Caco-2 (cell line): ENCODE measurements around the gene CDYL2. TPM values are rescaled to one million over a fixed set of nuclear protein-coding genes. Genes with fewer than 3 reads are reported as not detected.
A peak's percentile ranks its signal among the peaks of the same experiment; 100 is the strongest.

ENCODE experiments used
- Bru-seq: library from RNA; stranded (reverse); fragments of 400-500 nt; gene quantifications from one replicate; lab custom pipeline; 2021; lab: Mats Ljungman, UMichigan
- BruChase-seq, 2 experiments: library from RNA; stranded (reverse); fragments of 400-500 nt; gene quantifications; one replicate each; lab custom pipeline; 2021; lab: Mats Ljungman, UMichigan
- BruUV-seq: library from RNA; stranded (reverse); fragments of 400-500 nt; replicated peaks from 2 replicates; lab custom pipeline; 2021; lab: Mats Ljungman, UMichigan
- CTCF ChIA-PET: fragments of 300-600 bp; sonication (Branson Sonifier 250); formaldehyde crosslinking; loops from one replicate; lab custom pipeline; 2022; ENCODE audit warnings: antibody characterized with exemption; lab: Charles Lee
- POLR2A ChIA-PET: fragments of 300-600 bp; sonication (Branson Sonifier 250); formaldehyde crosslinking; loops from one replicate; lab custom pipeline; 2022; ENCODE audit warnings: antibody characterized with exemption; lab: Charles Lee
- DNase-seq, 2 experiments: peaks; one replicate each; pipeline versions ENCODE4 v3.0.0 to v3.0.0-alpha.2; 2020 to 2022
- H3K27me3 ChIP-seq: replicated peaks from 2 replicates; pipeline ENCODE4 v1.6.0; 2011; ENCODE audit warnings: low read length; ENCODE audit not compliant: control insufficient read depth, insufficient read depth
- H3K36me3 ChIP-seq: 2 replicates; pipeline ENCODE4 v1.5.1; 2011; ENCODE audit warnings: low read length; ENCODE audit not compliant: control insufficient read depth, insufficient read depth
- H3K4me1 ChIP-seq: fragments of 250-450 bp; sonication (Bioruptor Pico); 2 replicates; pipeline ENCODE4 v1.5.1; 2020; ENCODE audit warnings: mild to moderate bottlenecking
- H3K4me3 ChIP-seq: 2 replicates; pipeline ENCODE4 v1.5.1; 2011; ENCODE audit warnings: low read depth, mild to moderate bottlenecking, control low read depth, low read length
- H3K9me3 ChIP-seq: fragments of 250-450 bp; sonication (Bioruptor Pico); 2 replicates; pipeline ENCODE4 v1.5.1; 2020; ENCODE audit warnings: mild to moderate bottlenecking, moderate library complexity
- H3K27ac Mint-ChIP-seq: one replicate; pipeline ENCODE4 v1.8.0; 2022; ENCODE audit warnings: mixed read lengths; ENCODE audit not compliant: unreplicated experiment
- H3K27me3 Mint-ChIP-seq: one replicate; pipeline ENCODE4 v1.8.0; 2022; ENCODE audit warnings: mixed read lengths; ENCODE audit not compliant: insufficient read depth, unreplicated experiment
- H3K36me3 Mint-ChIP-seq: one replicate; pipeline ENCODE4 v1.8.0; 2022; ENCODE audit warnings: mild to moderate bottlenecking, mixed read lengths; ENCODE audit not compliant: insufficient read depth, unreplicated experiment
- H3K4me1 Mint-ChIP-seq: one replicate; pipeline ENCODE4 v1.8.0; 2022; ENCODE audit warnings: low read depth, mixed read lengths; ENCODE audit not compliant: unreplicated experiment
- H3K4me3 Mint-ChIP-seq: one replicate; pipeline ENCODE4 v1.8.0; 2022; ENCODE audit warnings: mild to moderate bottlenecking, moderate library complexity, mixed read lengths; ENCODE audit not compliant: unreplicated experiment
- H3K9me3 Mint-ChIP-seq: one replicate; pipeline ENCODE4 v1.8.0; 2022; ENCODE audit warnings: mixed read lengths; ENCODE audit not compliant: unreplicated experiment
- intact Hi-C: fragments of 100-400 bp; cut with micrococcal nuclease; formaldehyde crosslinking; loops from one replicate; pipeline ENCODE4 v1.10.0; 2022; ENCODE audit not compliant: unreplicated experiment
- long read RNA-seq: library from polyadenylated mRNA; stranded (forward); transcript quantifications from one replicate; pipeline ENCODE4 v2.0.0, GENCODE V29; 2022
- total RNA-seq: library from RNA; stranded (reverse); gene quantifications from 2 replicates; pipeline ENCODE4 v1.2.3, GENCODE V29; 2022
- TF ChIP-seq, protein P1 (sequence below), 2 experiments: fragments of 200-600 bp in 1 of 2; IDR thresholded peaks; 1 replicate in 1 of 2; 2 replicates in 1 of 2; pipeline versions ENCODE4 v1.5.1 to v1.8.0; 2011 to 2022; ENCODE audit warnings: antibody characterized with exemption in 1 of 2, control low read depth in 1 of 2, inconsistent platforms in 1 of 2, low read depth in 1 of 2, low read length in 1 of 2, mild to moderate bottlenecking in 1 of 2, moderate library complexity in 1 of 2; ENCODE audit not compliant: insufficient read depth in 1 of 2, severe bottlenecking in 1 of 2, unreplicated experiment in 1 of 2

The CDYL2 gene, protein sequence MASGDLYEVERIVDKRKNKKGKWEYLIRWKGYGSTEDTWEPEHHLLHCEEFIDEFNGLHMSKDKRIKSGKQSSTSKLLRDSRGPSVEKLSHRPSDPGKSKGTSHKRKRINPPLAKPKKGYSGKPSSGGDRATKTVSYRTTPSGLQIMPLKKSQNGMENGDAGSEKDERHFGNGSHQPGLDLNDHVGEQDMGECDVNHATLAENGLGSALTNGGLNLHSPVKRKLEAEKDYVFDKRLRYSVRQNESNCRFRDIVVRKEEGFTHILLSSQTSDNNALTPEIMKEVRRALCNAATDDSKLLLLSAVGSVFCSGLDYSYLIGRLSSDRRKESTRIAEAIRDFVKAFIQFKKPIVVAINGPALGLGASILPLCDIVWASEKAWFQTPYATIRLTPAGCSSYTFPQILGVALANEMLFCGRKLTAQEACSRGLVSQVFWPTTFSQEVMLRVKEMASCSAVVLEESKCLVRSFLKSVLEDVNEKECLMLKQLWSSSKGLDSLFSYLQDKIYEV
- total RNA-seq, result 0.95 and 1.8 TPM in 2 replicates
- Bru-seq, nascent RNA, result percentile 27 among the genes with signal in this experiment
- percentile 29 among the genes with signal in this experiment for BruChase-seq, experiment 1, labeled RNA remaining after a 2-hour chase
- percentile 24 among the genes with signal in this experiment for BruChase-seq, experiment 2, labeled RNA remaining after a 6-hour chase
- long read RNA-seq, result 0 reads

- Mint-ChIP-seq H3K36me3 (peaks cover 7% of the 10 kb centered on the region), H3K9me3 (no peaks in the 10 kb centered on the region), H3K4me1 (no peaks in the 10 kb centered on the region), H3K27ac (no peak within 1 kb of the TSS), H3K4me3 (peak within 1 kb of the TSS; percentile 80), H3K27me3 (peaks cover 32% of the 10 kb centered on the region)
- Histone ChIP-seq H3K4me1 (no peaks in the 10 kb centered on the region), H3K36me3 (no peaks in the 10 kb centered on the region), H3K9me3 (peaks cover 13% of the 10 kb centered on the region), H3K27me3 (no peaks in the 10 kb centered on the region; the same call in 1 of the 2 replicates), H3K4me3 (peak within 1 kb of the TSS; percentile 93)
- TF ChIP-seq, protein P1, sequence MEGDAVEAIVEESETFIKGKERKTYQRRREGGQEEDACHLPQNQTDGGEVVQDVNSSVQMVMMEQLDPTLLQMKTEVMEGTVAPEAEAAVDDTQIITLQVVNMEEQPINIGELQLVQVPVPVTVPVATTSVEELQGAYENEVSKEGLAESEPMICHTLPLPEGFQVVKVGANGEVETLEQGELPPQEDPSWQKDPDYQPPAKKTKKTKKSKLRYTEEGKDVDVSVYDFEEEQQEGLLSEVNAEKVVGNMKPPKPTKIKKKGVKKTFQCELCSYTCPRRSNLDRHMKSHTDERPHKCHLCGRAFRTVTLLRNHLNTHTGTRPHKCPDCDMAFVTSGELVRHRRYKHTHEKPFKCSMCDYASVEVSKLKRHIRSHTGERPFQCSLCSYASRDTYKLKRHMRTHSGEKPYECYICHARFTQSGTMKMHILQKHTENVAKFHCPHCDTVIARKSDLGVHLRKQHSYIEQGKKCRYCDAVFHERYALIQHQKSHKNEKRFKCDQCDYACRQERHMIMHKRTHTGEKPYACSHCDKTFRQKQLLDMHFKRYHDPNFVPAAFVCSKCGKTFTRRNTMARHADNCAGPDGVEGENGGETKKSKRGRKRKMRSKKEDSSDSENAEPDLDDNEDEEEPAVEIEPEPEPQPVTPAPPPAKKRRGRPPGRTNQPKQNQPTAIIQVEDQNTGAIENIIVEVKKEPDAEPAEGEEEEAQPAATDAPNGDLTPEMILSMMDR (IDR thresholded peaks at IDR 0.05; ENCODE audit: insufficient read depth in 1 of 2, low read depth in 1 of 2, low read length in 1 of 2, severe bottlenecking in 1 of 2, unreplicated experiment in 1 of 2), result no peak
- peak in 1 of 2 experiments; percentile 70 for DNase-seq
- no TSS peak for BruUV-seq
- ChIA-PET CTCF (no interaction called here), POLR2A (no interaction called here)
- intact Hi-C loops, result no loop called here
These were observed at the start of gene CDYL2 for GRCh38 chr16:80804526-80805383. TSS of gene CDYL2 (minus strand) at chr16:80804598. CDS start at chr16:80804173, 425 bp downstream.

- POLR2A ChIA-PET, result no interaction called here
- Histone ChIP-seq H3K9me3 (no peaks in the 10 kb centered on the region), H3K36me3 (no peaks in the 10 kb centered on the region), H3K4me1 (no peaks in the 10 kb centered on the region), H3K27me3 (no peaks in the 10 kb centered on the region), H3K4me3 (no peak overlapping the region)
- TF ChIP-seq, protein P1 (IDR thresholded peaks at IDR 0.05; ENCODE audit: insufficient read depth in 1 of 2, low read depth in 1 of 2, low read length in 1 of 2, severe bottlenecking in 1 of 2, unreplicated experiment in 1 of 2), result peak; percentile 57 to 77
- intact Hi-C loops, result no loop called here
- Mint-ChIP-seq H3K36me3 (no peaks in the 10 kb centered on the region), H3K27ac (no peak overlapping the region), H3K9me3 (peaks cover 7% of the 10 kb centered on the region), H3K4me1 (no peaks in the 10 kb centered on the region), H3K27me3 (no peaks in the 10 kb centered on the region), H3K4me3 (no peak overlapping the region)
- BruUV-seq, result no TSS peak
- peak in 1 of 2 experiments; percentile 57 for DNase-seq
- CTCF ChIA-PET, result no interaction called here
These were observed 48.0 kb upstream of the CDYL2 start for GRCh38 chr16:80852261-80852872.
